SIG-M5 treated with dmso at 0.1 percent for 504 hours (cell line): ENCODE results near the gene VPS13C.

Experiments used
- DNase-seq: peaks from one replicate; lab custom pipeline; 2025; ENCODE audit not compliant: unreplicated experiment; lab: John Stamatoyannopoulos, UW

VPS13C gene

GRCh38 chr15:61869656-61870055 lies 190.6 kb downstream of the VPS13C start:
- DNase-seq, result no peak

GRCh38 chr15:61861962-61862361 lies 198.3 kb downstream of the VPS13C start:
- no peak for DNase-seq

DNA sequence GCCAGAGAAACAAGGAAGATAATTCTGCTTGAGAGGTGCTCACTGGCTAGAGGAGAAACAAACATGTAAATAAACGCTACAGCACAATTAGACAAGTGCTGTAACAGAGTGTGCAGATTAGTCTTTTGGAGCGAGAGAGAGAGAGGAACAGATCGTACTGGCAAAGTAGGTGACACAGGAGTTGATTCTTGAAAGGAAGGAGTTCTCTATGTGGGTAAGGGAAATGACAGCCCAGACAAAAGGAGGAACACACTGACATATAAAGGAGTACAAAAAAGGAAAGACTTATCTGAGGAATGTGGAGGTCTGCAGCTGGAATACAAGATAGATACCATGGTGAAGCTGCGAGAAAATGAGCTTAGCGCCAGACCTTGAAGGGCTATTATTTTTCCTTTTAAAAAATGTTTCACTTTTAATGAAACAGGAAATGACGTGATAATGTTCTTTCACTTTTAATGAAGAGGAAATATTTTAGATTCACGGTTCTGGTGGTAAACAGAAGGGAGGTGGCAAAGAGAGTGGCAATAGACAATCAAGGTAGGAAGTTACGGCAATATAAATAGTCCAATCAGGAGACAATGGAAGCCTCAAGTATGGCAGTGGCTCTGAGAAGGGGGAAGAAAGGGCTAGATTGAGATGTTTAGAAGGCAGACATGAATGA lies 202.9 kb downstream of the VPS13C start:
- DNase-seq, result no peak

GRCh38 chr15:61856295-61856694 lies 204.0 kb downstream of the VPS13C start:
- no peak for DNase-seq

DNA sequence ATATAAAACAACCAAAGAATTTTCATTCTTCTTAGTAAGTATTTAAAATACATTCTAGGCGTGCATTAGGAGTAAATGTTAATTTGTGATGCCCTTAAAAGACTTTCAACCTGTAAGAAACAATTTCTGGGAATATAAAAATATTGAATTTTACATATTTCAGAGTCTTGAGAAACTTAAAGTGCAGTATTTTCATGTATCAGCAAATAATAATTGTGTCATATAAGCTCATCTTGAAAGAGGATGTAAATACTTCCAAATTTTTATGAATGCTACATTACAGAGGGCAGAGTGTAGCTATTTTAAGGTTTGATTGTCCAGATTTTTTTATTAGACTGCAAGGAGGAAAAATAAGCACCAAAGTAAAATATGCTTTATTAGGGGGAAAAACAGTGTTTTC lies 207.1 kb downstream of the VPS13C start:
- DNase-seq, result no peak

GRCh38 chr15:61851955-61852354 lies 208.3 kb downstream of the VPS13C start:
- DNase-seq, result no peak

DNA sequence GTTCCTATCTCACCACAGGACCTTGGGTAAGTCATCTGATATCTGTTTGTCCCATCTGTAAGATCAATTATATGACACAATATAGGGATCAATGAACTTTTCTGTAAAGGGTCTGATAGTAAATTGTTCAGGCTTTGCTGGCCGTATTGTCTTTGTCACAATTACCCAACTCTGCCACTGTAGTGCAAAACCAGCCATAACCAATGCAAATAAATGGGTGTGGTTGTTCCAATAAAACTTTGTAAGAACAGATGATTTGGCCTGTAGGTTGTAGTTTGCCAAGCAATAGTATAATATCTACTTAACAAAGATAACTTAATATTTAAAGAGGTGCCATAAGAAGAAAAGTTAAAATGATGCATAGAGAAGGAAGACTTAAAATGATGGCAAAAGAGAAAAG lies 210.8 kb downstream of the VPS13C start:
- DNase-seq, result no peak

GRCh38 chr15:61841466-61841865 lies 218.8 kb downstream of the VPS13C start:
- no peak for DNase-seq

GRCh38 chr15:61840090-61840489 lies 220.2 kb downstream of the VPS13C start:
- no peak for DNase-seq

GRCh38 chr15:61839546-61839945 lies 220.7 kb downstream of the VPS13C start:
- DNase-seq, result no peak

GRCh38 chr15:61835496-61836106 lies 224.6 kb downstream of the VPS13C start:
- DNase-seq, result peak; percentile 37

DNA sequence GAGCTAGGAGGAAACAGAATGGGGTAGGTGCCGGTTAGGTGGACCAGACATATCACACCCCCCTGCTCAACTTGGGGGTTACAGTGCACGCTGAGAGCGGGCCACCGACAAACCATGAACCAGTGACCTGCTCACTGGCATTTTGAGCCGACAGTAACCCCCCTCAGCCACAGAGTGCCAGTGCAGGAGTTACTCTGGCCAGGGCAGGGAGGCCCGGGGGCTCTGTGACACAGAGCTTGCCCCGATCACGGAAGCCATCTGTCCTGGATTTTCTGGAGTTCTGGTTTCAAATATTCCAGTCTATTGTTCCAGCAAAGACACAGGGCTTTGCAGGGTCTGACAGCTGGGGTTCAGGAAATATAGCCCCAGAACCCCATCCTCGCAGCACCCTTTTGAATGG lies 225.2 kb downstream of the VPS13C start:
- DNase-seq, result no peak

DNA sequence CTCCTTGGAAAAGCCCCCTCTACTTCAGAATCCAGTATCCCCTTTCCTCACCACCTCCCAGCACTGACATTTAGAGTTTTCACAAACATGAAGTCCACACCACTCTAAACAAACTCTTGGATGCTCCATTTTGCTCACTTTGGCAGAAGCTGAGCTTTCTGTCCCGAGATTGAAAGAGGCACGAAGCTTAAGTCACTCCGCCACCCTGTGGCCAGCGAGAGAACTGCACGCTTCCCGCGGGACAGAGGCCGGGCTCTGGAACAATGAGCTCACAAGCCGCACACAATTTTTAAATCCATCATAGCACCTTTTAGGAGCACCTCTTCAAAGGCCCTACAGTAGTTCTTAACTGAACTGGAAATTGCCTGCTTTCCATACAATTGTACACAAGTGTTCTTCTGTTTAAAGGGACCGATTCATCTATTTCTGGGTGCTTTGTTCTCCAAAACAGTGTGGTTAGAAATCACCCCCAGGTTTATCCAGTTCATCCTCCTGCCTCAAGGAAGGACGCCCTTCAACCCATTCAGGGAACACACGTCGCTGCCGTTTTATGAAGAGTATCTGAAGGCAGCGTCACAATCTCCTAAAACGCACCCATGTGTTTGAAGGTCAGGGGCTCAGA lies 226.1 kb downstream of the VPS13C start:
- DNase-seq, result peak; percentile 18

DNA sequence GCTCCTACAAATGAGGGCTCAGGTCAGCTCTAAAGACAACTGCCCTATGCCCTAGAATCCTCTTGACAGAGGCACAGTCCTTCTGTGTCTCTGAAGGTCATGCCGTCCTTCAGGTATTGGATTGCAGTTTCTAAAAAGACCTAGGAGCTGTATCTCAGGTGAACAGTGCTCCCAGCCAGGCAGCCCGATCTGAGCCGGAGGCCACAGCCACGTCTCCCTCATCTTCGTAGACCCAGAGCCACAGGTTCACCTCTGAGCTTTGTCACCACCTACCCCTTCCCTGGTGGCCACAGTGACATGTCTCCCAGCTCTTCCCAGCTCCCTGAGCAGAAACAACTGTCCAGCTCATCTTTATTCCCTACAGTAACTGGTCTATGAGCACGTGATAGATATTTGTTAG lies 228.0 kb downstream of the VPS13C start:
- DNase-seq, result no peak

- no peak for DNase-seq
Measured at GRCh38 chr15:61831505-61831921, 228.7 kb downstream of the VPS13C start.

GRCh38 chr15:61830536-61831330 lies 229.5 kb downstream of the VPS13C start:
- no peak for DNase-seq

DNA sequence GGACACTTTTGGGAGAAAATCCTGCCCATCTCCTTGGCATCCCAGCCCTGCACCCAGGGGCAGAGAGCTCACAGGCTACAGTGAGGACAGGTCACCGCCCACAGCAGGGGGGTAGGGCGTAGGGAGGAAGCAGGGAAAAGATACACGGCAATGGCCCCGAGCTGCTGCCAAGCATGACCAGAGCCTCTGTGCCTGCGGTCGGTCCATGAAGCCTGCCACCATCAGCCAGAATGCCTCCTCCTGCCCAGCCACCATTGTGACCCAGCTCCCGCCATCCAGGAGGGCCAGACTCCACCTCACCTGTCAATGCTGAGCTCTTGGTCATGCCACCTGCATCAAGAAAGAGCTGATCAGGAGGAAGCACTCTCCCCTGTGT lies 230.7 kb downstream of the VPS13C start:
- no peak for DNase-seq

DNA sequence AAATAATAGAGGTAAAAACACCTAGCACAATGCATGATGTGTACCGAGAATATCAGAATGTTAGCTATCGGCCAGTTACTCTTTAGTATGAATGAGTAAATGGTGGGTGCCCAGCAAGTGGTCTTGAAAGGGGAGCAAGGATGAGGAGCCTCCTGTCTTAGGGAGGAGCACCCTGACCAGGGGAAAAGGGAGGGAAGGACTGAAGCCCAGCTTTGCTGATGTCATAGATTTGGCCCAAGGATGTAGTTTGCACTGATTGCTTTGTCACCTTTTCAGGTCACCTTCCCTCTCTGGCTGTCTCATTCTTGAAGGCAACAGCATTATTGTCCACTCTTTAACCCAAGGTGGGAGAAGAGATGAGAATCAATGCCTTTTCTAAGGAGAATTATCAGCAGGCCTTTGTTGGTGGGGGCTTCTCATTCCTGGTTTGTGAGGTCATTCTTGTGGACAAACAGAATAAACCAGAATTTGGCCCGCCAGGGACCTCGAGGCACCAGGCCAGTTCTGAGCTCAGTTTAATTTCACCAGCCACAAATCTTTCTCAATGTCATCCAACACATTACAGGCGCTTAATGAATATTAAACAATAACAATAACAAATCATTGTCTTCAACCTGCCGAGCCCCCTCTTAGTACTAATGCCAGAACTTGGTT lies 231.3 kb downstream of the VPS13C start:
- DNase-seq, result no peak

GRCh38 chr15:61828008-61828407 lies 232.2 kb downstream of the VPS13C start:
- DNase-seq, result no peak

GRCh38 chr15:61827131-61827530 lies 233.1 kb downstream of the VPS13C start:
- no peak for DNase-seq

DNA sequence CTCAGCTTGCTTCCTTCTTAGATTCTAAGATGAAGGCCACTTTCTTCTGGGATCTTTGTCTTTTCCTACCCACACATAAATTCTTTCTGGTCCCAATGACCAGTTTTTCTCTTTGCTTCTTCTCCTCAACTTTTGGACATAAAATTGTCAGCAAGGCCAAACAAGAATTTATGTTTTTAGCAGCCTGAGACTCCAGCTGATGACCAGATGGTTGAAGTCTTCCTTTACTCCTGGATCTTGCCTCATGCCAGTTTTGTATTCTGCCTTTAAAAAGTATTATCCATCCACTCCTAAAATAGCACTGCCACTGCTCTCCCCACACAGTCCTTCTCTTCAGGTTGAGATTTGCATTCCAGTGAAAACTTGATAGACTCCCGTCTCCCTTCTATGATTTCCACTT lies 236.0 kb downstream of the VPS13C start:
- DNase-seq, result no peak
